ENCODE measurements around the gene MEP1B.

The MEP1B gene

DNA sequence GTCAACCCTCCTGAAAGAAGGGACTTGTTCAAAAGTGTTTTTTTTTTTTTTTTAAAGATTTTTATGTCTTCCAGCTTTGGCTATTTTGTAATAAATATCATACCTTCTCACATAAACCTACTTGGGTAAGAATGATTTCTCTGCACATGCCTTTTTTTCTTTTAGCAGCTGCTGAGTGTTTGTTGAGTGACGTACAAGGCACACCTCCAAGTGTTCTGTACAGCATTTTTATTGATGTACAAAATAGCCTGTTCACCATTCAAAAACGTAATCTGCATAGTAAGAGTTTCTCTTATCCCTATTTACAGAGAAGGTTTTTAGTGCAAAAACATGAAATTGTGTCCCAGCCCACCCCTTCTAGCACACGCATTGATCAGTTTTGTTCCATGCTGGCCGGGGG lies 77.6 kb downstream of the MEP1B start:
- no peak for DNase-seq

All from inflammatory macrophage (primary cell).